ENCODE results near the gene DCDC2C.

DNA sequence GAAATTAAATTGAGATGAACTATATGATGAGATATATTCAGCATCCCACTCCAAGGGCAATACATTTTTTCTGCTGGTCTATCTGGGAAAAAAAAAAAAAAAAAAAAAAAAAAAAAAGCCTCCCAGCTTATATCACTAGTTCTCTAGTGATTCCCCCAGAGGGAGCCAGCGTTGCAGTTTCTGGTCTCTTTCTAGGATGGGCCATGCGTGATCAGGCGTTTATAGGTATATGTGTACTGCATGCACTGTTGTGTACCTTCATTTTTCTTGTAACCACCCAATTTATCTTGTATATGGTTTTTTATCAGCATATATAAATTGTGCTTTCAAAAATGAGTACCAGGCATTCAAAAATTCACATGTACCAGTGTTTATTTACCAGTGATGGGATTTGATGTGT is 35.1 kb downstream of the DCDC2C start:
- TF ChIP-seq, protein P1, sequence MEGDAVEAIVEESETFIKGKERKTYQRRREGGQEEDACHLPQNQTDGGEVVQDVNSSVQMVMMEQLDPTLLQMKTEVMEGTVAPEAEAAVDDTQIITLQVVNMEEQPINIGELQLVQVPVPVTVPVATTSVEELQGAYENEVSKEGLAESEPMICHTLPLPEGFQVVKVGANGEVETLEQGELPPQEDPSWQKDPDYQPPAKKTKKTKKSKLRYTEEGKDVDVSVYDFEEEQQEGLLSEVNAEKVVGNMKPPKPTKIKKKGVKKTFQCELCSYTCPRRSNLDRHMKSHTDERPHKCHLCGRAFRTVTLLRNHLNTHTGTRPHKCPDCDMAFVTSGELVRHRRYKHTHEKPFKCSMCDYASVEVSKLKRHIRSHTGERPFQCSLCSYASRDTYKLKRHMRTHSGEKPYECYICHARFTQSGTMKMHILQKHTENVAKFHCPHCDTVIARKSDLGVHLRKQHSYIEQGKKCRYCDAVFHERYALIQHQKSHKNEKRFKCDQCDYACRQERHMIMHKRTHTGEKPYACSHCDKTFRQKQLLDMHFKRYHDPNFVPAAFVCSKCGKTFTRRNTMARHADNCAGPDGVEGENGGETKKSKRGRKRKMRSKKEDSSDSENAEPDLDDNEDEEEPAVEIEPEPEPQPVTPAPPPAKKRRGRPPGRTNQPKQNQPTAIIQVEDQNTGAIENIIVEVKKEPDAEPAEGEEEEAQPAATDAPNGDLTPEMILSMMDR (conservative IDR thresholded peaks at IDR 0.05; ENCODE audit: low read depth, low read length): peak; percentile 69
- TF ChIP-seq EZH2 (IDR thresholded peaks at IDR 0.05; ENCODE audit: low read length, unreplicated experiment) (no peak), EZH2phosphoT487 (IDR thresholded peaks at IDR 0.05; ENCODE audit: borderline replicate concordance, low read length) (no peak)
